Psoas muscle (tissue), 8 donors: ENCODE data around the gene CACNG1. TPM values are rescaled to one million over a fixed set of nuclear protein-coding genes. Genes with fewer than 3 reads are reported as not detected.
"Not testable (repeated sequence)": the region's sequence is repeated elsewhere in the genome, so short reads cannot be mapped to it uniquely, and the experiment has no call there.

Experiments
- ATAC-seq, 4 donors: fragments of 200-7000 bp; cut with Tn5 transposase; one replicate each; pipeline ENCODE4 v1.9.1; 2020; ENCODE audit warnings: moderate library complexity in 3 of 4, mild to moderate bottlenecking in 2 of 4
- DNase-seq, 2 donors: peaks; one replicate each; pipeline ENCODE4 v3.0.0-alpha.2; 2020
- H3K27ac ChIP-seq: fragments of 200-600 bp; one replicate; pipeline ENCODE4 v1.8.0; 2022
- H3K27me3 ChIP-seq, 3 donors: fragments of 200-600 bp in 1 of 3; one replicate each; pipeline versions ENCODE4 v1.6.1 to v1.8.0; 2013 to 2022; ENCODE audit warnings: low read length in 2 of 3, mild to moderate bottlenecking in 2 of 3, moderate library complexity in 1 of 3; ENCODE audit not compliant: insufficient read depth in 3 of 3
- H3K36me3 ChIP-seq, 2 donors: fragments of 200-600 bp in 1 of 2; one replicate each; pipeline versions ENCODE4 v1.6.1 to v1.8.0; 2013 to 2022; ENCODE audit warnings: low read depth in 1 of 2, mild to moderate bottlenecking in 1 of 2, moderate library complexity in 1 of 2; ENCODE audit not compliant: insufficient read depth in 1 of 2
- H3K4me1 ChIP-seq: fragments of 200-600 bp; one replicate; pipeline ENCODE4 v1.8.0; 2022
- H3K4me3 ChIP-seq: fragments of 200-600 bp; one replicate; pipeline ENCODE4 v1.8.0; 2022; ENCODE audit warnings: mild to moderate bottlenecking
- H3K9me3 ChIP-seq: fragments of 200-600 bp; one replicate; pipeline ENCODE4 v1.8.0; 2022
- WGBS, 3 donors: extraction: QIAGEN DNeasy Blood & Tissue Kit; methylation state at CpG; one replicate each; pipeline versions ENCODE4 v1.1.6 to v1.1.7; 2013; 5-methylcytosine and 5-hydroxymethylcytosine counted together
- intact Hi-C, 2 donors: fragments of 100-400 bp; cut with DNase I; formaldehyde crosslinking; loops; one replicate each; pipeline versions ENCODE4 v1.11.0 to v1.14.2; 2022
- polyA plus RNA-seq, 3 donors: library from polyadenylated mRNA; stranded (reverse); fragments of 200-250 nt; gene quantifications; one replicate each; pipeline ENCODE4 v1.2.3, GENCODE V29; 2013
- total RNA-seq, 4 donors: library from RNA; stranded (reverse); fragmentation: NEBNext Ultra II Directional in 2 of 4; extraction: Animal tissue kit (Norgen Biotek cat#: 25700) in 2 of 4; gene quantifications; one replicate each; pipeline versions ENCODE4 v1.2.1 to v1.2.4, GENCODE V29; 2021 to 2023
- TF ChIP-seq, protein P1 (sequence below): fragments of 200-600 bp; IDR thresholded peaks from one replicate; pipeline ENCODE4 v1.8.0; 2022; ENCODE audit warnings: antibody characterized with exemption
- donor health status: healthy with polysubstance abuse.
- donor health status: DM: no; HTN: no; CAD: no; lungs with moderate emphysema.
- donor health status: Bipolar disorder and iron deficiency.
- donor health status: healthy.
- donor health status: DM: yes; HTN: yes; CAD: no.
- donor health status: DM: no; HTN: no; CAD: no.
- donor health status: DM: no; HTN: no; CAD: no.
- donor health status: DM: yes; HTN: yes; CAD: no.

The CACNG1 gene
- total and polyA plus RNA-seq, 7 donors: 20.3 to 312 (median 72.5) TPM

DNA sequence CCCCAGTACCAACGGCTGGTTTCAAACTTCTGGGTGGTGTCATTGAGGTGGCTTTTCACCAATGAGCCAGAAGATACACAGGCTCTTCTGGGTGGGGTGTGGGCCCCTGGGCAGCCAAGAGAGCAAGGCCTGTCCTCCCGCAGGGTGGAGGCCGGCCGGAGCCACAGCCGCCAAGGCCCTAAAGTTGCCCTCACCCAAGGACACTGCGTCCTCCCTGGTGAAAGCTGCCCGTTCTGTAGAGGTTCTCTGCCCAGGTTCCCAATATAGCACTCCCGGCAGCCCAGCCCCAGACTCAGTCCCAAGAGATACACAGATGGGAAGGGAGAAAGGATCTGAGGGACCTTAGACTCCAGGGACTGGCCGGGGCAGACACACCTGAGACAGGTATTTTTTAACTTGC is 10.7 kb upstream of the CACNG1 start:
- H3K4me1 ChIP-seq: no peaks in the 10 kb centered on the region
- peak in 1 of 4 donors; percentile 33 for ATAC-seq
- peak in 1 of 2 donors; percentile 32 for DNase-seq
- no peak overlapping the region for H3K4me3 ChIP-seq
- H3K27ac ChIP-seq: no peak overlapping the region
- no peaks in the 10 kb centered on the region for H3K27me3 ChIP-seq
- H3K36me3 ChIP-seq: no peaks in the 10 kb centered on the region
- TF ChIP-seq, protein P1, sequence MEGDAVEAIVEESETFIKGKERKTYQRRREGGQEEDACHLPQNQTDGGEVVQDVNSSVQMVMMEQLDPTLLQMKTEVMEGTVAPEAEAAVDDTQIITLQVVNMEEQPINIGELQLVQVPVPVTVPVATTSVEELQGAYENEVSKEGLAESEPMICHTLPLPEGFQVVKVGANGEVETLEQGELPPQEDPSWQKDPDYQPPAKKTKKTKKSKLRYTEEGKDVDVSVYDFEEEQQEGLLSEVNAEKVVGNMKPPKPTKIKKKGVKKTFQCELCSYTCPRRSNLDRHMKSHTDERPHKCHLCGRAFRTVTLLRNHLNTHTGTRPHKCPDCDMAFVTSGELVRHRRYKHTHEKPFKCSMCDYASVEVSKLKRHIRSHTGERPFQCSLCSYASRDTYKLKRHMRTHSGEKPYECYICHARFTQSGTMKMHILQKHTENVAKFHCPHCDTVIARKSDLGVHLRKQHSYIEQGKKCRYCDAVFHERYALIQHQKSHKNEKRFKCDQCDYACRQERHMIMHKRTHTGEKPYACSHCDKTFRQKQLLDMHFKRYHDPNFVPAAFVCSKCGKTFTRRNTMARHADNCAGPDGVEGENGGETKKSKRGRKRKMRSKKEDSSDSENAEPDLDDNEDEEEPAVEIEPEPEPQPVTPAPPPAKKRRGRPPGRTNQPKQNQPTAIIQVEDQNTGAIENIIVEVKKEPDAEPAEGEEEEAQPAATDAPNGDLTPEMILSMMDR: no peak
- WGBS, 3 donors: 70 to 83% (median 79%) methylated on average over 9 of the region's 9 CpGs
- H3K9me3 ChIP-seq: no peaks in the 10 kb centered on the region
- intact Hi-C loops: no loop called here

DNA sequence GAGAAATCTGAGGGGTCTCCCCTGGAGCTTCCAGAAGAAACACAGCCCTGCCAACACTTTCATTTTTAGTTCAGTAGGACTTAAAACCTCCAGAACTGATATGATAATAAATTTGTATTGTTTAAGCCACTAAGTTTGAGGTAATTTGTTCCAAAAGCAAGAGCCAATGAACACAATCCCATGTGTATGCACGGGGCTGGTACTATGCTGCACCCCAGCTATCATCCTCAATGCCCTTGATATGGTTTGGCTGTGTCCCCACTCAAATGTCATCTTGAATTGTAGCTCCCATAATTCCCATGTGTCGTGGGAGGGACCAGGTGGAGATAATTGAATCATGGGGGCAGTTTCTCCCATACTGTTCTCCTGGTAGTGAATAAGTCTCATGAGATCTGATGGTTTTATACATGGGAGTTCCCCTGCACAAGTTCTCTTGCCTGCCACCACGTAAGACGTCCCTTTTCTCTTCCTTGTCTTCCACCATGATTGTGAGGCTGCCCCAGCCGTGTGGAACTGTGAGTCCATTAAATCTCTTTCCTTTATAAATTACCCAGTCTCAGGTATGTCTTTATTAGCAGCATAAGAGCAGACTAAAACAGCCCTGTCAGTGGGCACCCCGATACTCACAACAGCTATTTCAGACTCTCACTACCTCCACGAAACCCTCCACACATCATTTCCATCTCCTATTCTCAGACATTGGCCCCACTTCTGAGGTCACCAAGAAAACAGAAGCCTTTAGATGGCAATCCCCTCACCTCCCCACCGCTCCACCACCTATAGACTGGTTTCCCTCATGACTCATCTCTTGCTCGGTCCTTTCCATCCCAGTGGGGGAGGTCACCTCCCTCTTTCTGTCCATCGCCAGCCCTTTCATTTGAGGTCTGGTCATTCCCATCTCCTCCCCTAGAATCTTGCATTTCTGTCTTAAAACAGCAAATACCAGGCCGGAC is 8.9 kb upstream of the CACNG1 start:
- Histone ChIP-seq H3K36me3 (no peaks in the 10 kb centered on the region), H3K4me1 (no peaks in the 10 kb centered on the region), H3K9me3 (no peaks in the 10 kb centered on the region), H3K27me3 (no peaks in the 10 kb centered on the region), H3K27ac (no peak overlapping the region), H3K4me3 (no peak overlapping the region)
- intact Hi-C loops: no loop called here
- WGBS, 3 donors: 76 to 89% (median 81%) methylated on average over 11 of the region's 11 CpGs
- DNase-seq (peak in 1 of 2 donors; percentile 17), ATAC-seq (no peak)
- TF ChIP-seq, protein P1: no peak

DNA sequence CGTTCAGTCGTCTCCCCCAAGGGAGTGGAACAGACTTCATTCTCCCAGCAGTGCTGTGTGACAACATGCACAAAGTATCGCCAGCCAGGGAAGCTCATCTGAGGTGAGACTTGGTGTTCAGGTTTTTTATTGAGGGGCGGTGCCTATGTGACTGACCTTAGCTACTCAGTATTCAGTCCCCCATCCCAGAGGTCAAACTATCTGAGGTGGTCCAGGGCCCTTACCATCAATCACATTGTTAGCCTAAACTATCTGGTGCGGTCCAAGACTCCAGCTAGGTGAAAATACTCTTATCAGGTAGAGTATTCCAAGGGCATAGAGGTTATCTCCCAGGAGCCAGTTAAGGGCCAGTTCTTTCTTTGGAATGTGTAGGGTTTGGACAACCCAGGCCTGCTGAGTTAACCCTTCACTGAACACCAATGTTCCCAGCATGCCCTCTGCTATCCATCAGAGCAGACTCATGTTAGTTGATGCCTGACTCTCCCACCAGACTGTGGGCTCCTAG is 5.4 kb upstream of the CACNG1 start:
- H3K27ac ChIP-seq: no peak overlapping the region
- no peaks in the 10 kb centered on the region for H3K9me3 ChIP-seq
- H3K4me1 ChIP-seq: peaks cover 14% of the 10 kb centered on the region
- no peaks in the 10 kb centered on the region for H3K36me3 ChIP-seq
- ATAC-seq: no peak
- TF ChIP-seq, protein P1: no peak
- 62 to 75% (median 65%) methylated on average over 5 of the region's 5 CpGs for WGBS, 3 donors
- no peak for DNase-seq
- H3K27me3 ChIP-seq: no peaks in the 10 kb centered on the region
- H3K4me3 ChIP-seq: no peak overlapping the region
- intact Hi-C loops: no loop called here

- DNase-seq: no peak
- no peaks in the 10 kb centered on the region for H3K9me3 ChIP-seq
- intact Hi-C loops: loop anchor here in 1 of 2 donors (5.0 kb wide), 1 partner anchor 63 kb away; no protein-coding TSS in a partner anchor
- no peak for ATAC-seq
- H3K27ac ChIP-seq: no peak overlapping the region
- no peaks in the 10 kb centered on the region for H3K36me3 ChIP-seq
- H3K4me1 ChIP-seq: peaks cover 15% of the 10 kb centered on the region
- no peak overlapping the region for H3K4me3 ChIP-seq
- no peaks in the 10 kb centered on the region for H3K27me3 ChIP-seq
- TF ChIP-seq, protein P1: no peak
- WGBS, 3 donors: 86 to 88% (median 87%) methylated on average over 6 of the region's 6 CpGs
These were observed 3.7 kb upstream of the CACNG1 start for GRCh38 chr17:67040652-67041051.

- not testable (repeated sequence) for H3K27ac ChIP-seq, ATAC-seq, H3K27me3 ChIP-seq, H3K36me3 ChIP-seq, DNase-seq, H3K9me3 ChIP-seq, H3K4me3 ChIP-seq
- intact Hi-C loops: loop anchor here in 1 of 2 donors (5.0 kb wide), 1 partner anchor 64 kb away; no protein-coding TSS in a partner anchor
- 90 to 94% (median 90%) methylated on average over 5 of the region's 5 CpGs for WGBS, 3 donors
- H3K4me1 ChIP-seq: peaks cover 19% of the 10 kb centered on the region
These were observed 3.2 kb upstream of the CACNG1 start for GRCh38 chr17:67041119-67041518.
